IPS-20b (cell line): ENCODE results near the gene YPEL4.

Source experiments
- H3K27ac ChIP-seq: one replicate; pipeline ENCODE4 v1.5.1; 2013; ENCODE audit warnings: low read length
- H3K27me3 ChIP-seq: 2 replicates; pipeline ENCODE4 v1.6.1; 2013; ENCODE audit warnings: mild to moderate bottlenecking, low read length, inconsistent platforms; ENCODE audit not compliant: insufficient read depth
- H3K36me3 ChIP-seq: 2 replicates; pipeline ENCODE4 v1.6.1; 2013; ENCODE audit warnings: low read depth, mild to moderate bottlenecking, inconsistent platforms, low read length, moderate library complexity; ENCODE audit not compliant: insufficient read depth
- H3K4me1 ChIP-seq: 2 replicates; pipeline ENCODE4 v1.6.1; 2013; ENCODE audit warnings: mild to moderate bottlenecking, control low read depth, inconsistent platforms, low read length, moderate library complexity; ENCODE audit not compliant: insufficient read depth
- H3K4me3 ChIP-seq: 2 replicates; pipeline ENCODE4 v1.5.1; 2013; ENCODE audit warnings: mild to moderate bottlenecking, low read length, inconsistent platforms
- H3K9ac ChIP-seq: 2 replicates; pipeline ENCODE4 v1.6.1; 2013; ENCODE audit warnings: low read depth, mild to moderate bottlenecking, inconsistent platforms, low read length, moderate library complexity
- H3K9me3 ChIP-seq: 2 replicates; pipeline ENCODE4 v1.6.1; 2013; ENCODE audit warnings: mild to moderate bottlenecking, low read depth, low read length, inconsistent platforms; ENCODE audit not compliant: insufficient read depth

YPEL4 gene

GRCh38 chr11:57648801-57649735 is 644 bp downstream of the YPEL4 start:
- H3K27me3 ChIP-seq, result peaks cover 39% of the 10 kb centered on the region
- no peak overlapping the region for H3K27ac ChIP-seq
- no peaks in the 10 kb centered on the region for H3K36me3 ChIP-seq
- no peaks in the 10 kb centered on the region for H3K9me3 ChIP-seq
- H3K9ac ChIP-seq, result peak overlapping the region; percentile 75
- H3K4me1 ChIP-seq, result peaks cover 49% of the 10 kb centered on the region
- H3K4me3 ChIP-seq, result peak overlapping the region; percentile 62

- no peak overlapping the region for H3K27ac ChIP-seq
- peak overlapping the region; percentile 75 for H3K9ac ChIP-seq
- no peaks in the 10 kb centered on the region for H3K9me3 ChIP-seq
- H3K4me1 ChIP-seq, result peaks cover 58% of the 10 kb centered on the region
- peaks cover 9% of the 10 kb centered on the region for H3K36me3 ChIP-seq
- H3K27me3 ChIP-seq, result peaks cover 33% of the 10 kb centered on the region
- H3K4me3 ChIP-seq, result peak overlapping the region; percentile 62
Measured at GRCh38 chr11:57647960-57648800, 1.5 kb downstream of the YPEL4 start.

GRCh38 chr11:57647372-57647771 is 2.3 kb downstream of the YPEL4 start:
- Histone ChIP-seq H3K4me3 (peak overlapping the region; percentile 62), H3K27ac (no peak overlapping the region), H3K27me3 (peaks cover 25% of the 10 kb centered on the region), H3K36me3 (peaks cover 17% of the 10 kb centered on the region), H3K9me3 (no peaks in the 10 kb centered on the region), H3K4me1 (peaks cover 59% of the 10 kb centered on the region), H3K9ac (peak overlapping the region; percentile 75; the same call in 1 of the 2 replicates)

GRCh38 chr11:57646799-57647303 is 2.9 kb downstream of the YPEL4 start:
- H3K27me3 ChIP-seq, result peaks cover 19% of the 10 kb centered on the region
- peaks cover 59% of the 10 kb centered on the region for H3K4me1 ChIP-seq
- peak overlapping the region; percentile 62 for H3K4me3 ChIP-seq
- no peak overlapping the region for H3K27ac ChIP-seq
- peak overlapping the region; percentile 75; the same call in 1 of the 2 replicates for H3K9ac ChIP-seq
- H3K9me3 ChIP-seq, result no peaks in the 10 kb centered on the region
- peaks cover 22% of the 10 kb centered on the region for H3K36me3 ChIP-seq

- Histone ChIP-seq H3K4me1 (peaks cover 65% of the 10 kb centered on the region), H3K9me3 (no peaks in the 10 kb centered on the region), H3K27ac (no peak overlapping the region), H3K27me3 (peaks cover 14% of the 10 kb centered on the region; the same call in 1 of the 2 replicates), H3K36me3 (peaks cover 28% of the 10 kb centered on the region), H3K4me3 (peak overlapping the region; percentile 62; the same call in 1 of the 2 replicates), H3K9ac (peak overlapping the region; percentile 75; the same call in 1 of the 2 replicates)
Measured at GRCh38 chr11:57646194-57646798, 3.4 kb downstream of the YPEL4 start.

GRCh38 chr11:57645689-57646085 is 4.0 kb downstream of the YPEL4 start:
- peaks cover 34% of the 10 kb centered on the region for H3K36me3 ChIP-seq
- no peak overlapping the region for H3K4me3 ChIP-seq
- peaks cover 8% of the 10 kb centered on the region; the same call in 1 of the 2 replicates for H3K27me3 ChIP-seq
- no peak overlapping the region for H3K27ac ChIP-seq
- H3K9me3 ChIP-seq, result no peaks in the 10 kb centered on the region
- H3K9ac ChIP-seq, result peak overlapping the region; percentile 75; the same call in 1 of the 2 replicates
- H3K4me1 ChIP-seq, result peaks cover 71% of the 10 kb centered on the region

- Histone ChIP-seq H3K4me1 (peaks cover 72% of the 10 kb centered on the region), H3K4me3 (no peak overlapping the region)
Measured at GRCh38 chr11:57644748-57645688, 4.7 kb downstream of the YPEL4 start.

GRCh38 chr11:57643802-57644201 is 5.9 kb downstream of the YPEL4 start:
- H3K4me1 ChIP-seq, result peaks cover 71% of the 10 kb centered on the region
- no peaks in the 10 kb centered on the region for H3K27me3 ChIP-seq
- no peak overlapping the region for H3K27ac ChIP-seq

More at GRCh38 chr11:57644748-57645688, 4.7 kb downstream of the YPEL4 start:
- Histone ChIP-seq H3K9ac (peak overlapping the region; percentile 7; the same call in 1 of the 2 replicates), H3K9me3 (no peaks in the 10 kb centered on the region), H3K27ac (peak overlapping the region; percentile 1), H3K36me3 (peaks cover 40% of the 10 kb centered on the region), H3K27me3 (peaks cover 1% of the 10 kb centered on the region; the same call in 1 of the 2 replicates)

GRCh38 chr11:57641011-57641807 is 8.5 kb downstream of the YPEL4 start:
- Histone ChIP-seq H3K4me3 (peak overlapping the region; percentile 98), H3K27ac (peak overlapping the region; percentile 95), H3K4me1 (peaks cover 60% of the 10 kb centered on the region), H3K36me3 (peaks cover 45% of the 10 kb centered on the region), H3K9ac (peak overlapping the region; percentile 88; the same call in 1 of the 2 replicates), H3K27me3 (no peaks in the 10 kb centered on the region), H3K9me3 (no peaks in the 10 kb centered on the region)

More at GRCh38 chr11:57643802-57644201, 5.9 kb downstream of the YPEL4 start:
- Histone ChIP-seq H3K9ac (no peak overlapping the region), H3K4me3 (no peak overlapping the region), H3K36me3 (peaks cover 45% of the 10 kb centered on the region), H3K9me3 (no peaks in the 10 kb centered on the region)
